Esophagus squamous epithelium (tissue), 5 donors: ENCODE measurements around the gene MBLAC1. TPM values are rescaled to one million over a fixed set of nuclear protein-coding genes. Genes with fewer than 3 reads are reported as not detected.
"Not testable (repeated sequence)": the region's sequence is repeated elsewhere in the genome, so short reads cannot be mapped to it uniquely, and the experiment has no call there.

Experiments
- DNase-seq: peaks from one replicate; lab custom pipeline; 2025; lab: John Stamatoyannopoulos, UW
- H3K27ac ChIP-seq, 4 donors: fragments of 200-600 bp; sonication (generic); one replicate each; pipeline ENCODE4 v1.5.1; 2016 to 2019; ENCODE audit warnings: mild to moderate bottlenecking in 1 of 4
- H3K27me3 ChIP-seq, 4 donors: fragments of 200-600 bp; sonication (generic); 1 replicate in 3 of 4; 2 replicates in 1 of 4; pipeline versions ENCODE4 v1.5.1 to v1.6.0; 2017 to 2021; ENCODE audit warnings: antibody characterized with exemption in 1 of 4
- H3K36me3 ChIP-seq, 3 donors: fragments of 200-600 bp; sonication (generic); one replicate each; pipeline ENCODE4 v1.5.1; 2016 to 2019
- H3K4me1 ChIP-seq, 3 donors: fragments of 200-600 bp; sonication (generic); one replicate each; pipeline ENCODE4 v1.5.1; 2017 to 2019
- H3K4me3 ChIP-seq, 4 donors: fragments of 200-600 bp; sonication (generic); 1 replicate in 3 of 4; 2 replicates in 1 of 4; pipeline ENCODE4 v1.5.1; 2016 to 2019; ENCODE audit warnings: mild to moderate bottlenecking in 2 of 4, moderate library complexity in 1 of 4
- H3K9me3 ChIP-seq, 3 donors: fragments of 200-600 bp; sonication (generic); one replicate each; pipeline ENCODE4 v1.5.1; 2016 to 2019
- CTCF ChIP-seq, 6 experiments: fragments of 450-650 bp in 4 of 6; fragments of 200-600 bp in 2 of 6; sonication (generic) in 2 of 6; IDR thresholded peaks; one replicate each; pipeline ENCODE4 v1.5.1; 2016 to 2019; ENCODE audit warnings: antibody characterized with exemption in 6 of 6, mild to moderate bottlenecking in 4 of 6, moderate library complexity in 4 of 6
- POLR2A ChIP-seq, 4 donors: fragments of 450-650 bp; IDR thresholded peaks; one replicate each; pipeline ENCODE4 v1.6.1; 2017; ENCODE audit warnings: antibody characterized with exemption in 4 of 4, mild to moderate bottlenecking in 4 of 4, moderate library complexity in 3 of 4
- WGBS, 2 donors: methylation state at CpG; one replicate each; pipeline ENCODE4 v1.1.5; 2018; 5-methylcytosine and 5-hydroxymethylcytosine counted together
- intact Hi-C: fragments of 100-400 bp; cut with DNase I; formaldehyde crosslinking; loops from one replicate; pipeline ENCODE4 v1.15.0; 2022
- total RNA-seq, 4 donors: library from RNA; depleted of rRNA; stranded (reverse); fragments of >200 nt; gene quantifications; one replicate each; pipeline ENCODE4 v1.1.0, GENCODE V29; 2016
- donor health status: DM: yes; HTN: yes; CAD: no.

MBLAC1 gene
- total RNA-seq, 4 donors from 2014 or later, result 2.1 to 6.7 (median 2.9) TPM

- Histone ChIP-seq H3K4me3 (no peak overlapping the region), H3K36me3 (no peaks in the 10 kb centered on the region), H3K4me1 (peaks cover 11 to 53% (median 23%) of the 10 kb centered on the region in 3 donors), H3K27me3 (no peaks in the 10 kb centered on the region), H3K9me3 (no peaks in the 10 kb centered on the region), H3K27ac (peak overlapping the region in 2 of 4 donors; percentile 51 to 62)
- intact Hi-C loops, result loop anchor here (2.0 kb wide), 1 partner anchor 85 kb away; no protein-coding TSS in a partner anchor
- 33 to 83% methylated on average over 2 to 6 of the region's 7 CpGs for WGBS, 2 donors
- no peak for DNase-seq
- TF ChIP-seq POLR2A (IDR thresholded peaks at IDR 0.05) (no peak), CTCF (IDR thresholded peaks at IDR 0.05) (no peak)
Measured at GRCh38 chr7:100132126-100132525, 5.4 kb downstream of the MBLAC1 start.

- peaks cover 10 to 49% (median 23%) of the 10 kb centered on the region in 3 donors for H3K4me1 ChIP-seq
- H3K27me3 ChIP-seq, result no peaks in the 10 kb centered on the region
- TF ChIP-seq CTCF (IDR thresholded peaks at IDR 0.05) (peak; percentile 49 to 94 (median 88)), POLR2A (IDR thresholded peaks at IDR 0.05) (no peak)
- no peak overlapping the region for H3K4me3 ChIP-seq
- no peak for DNase-seq
- 31 to 43% methylated on average over 2 to 3 of the region's 3 CpGs for WGBS, 2 donors
- H3K36me3 ChIP-seq, result no peaks in the 10 kb centered on the region
- H3K9me3 ChIP-seq, result no peaks in the 10 kb centered on the region
- intact Hi-C loops, result loop anchor here (2.0 kb wide), 1 partner anchor 84 kb away; no protein-coding TSS in a partner anchor
- peak overlapping the region in 2 of 4 donors; percentile 51 to 62 for H3K27ac ChIP-seq
Measured at GRCh38 chr7:100132697-100133151, 6.0 kb downstream of the MBLAC1 start.

GRCh38 chr7:100137851-100138760 lies 11.3 kb downstream of the MBLAC1 start:
- intact Hi-C loops, result no loop called here
- H3K4me3 ChIP-seq, result no peak overlapping the region
- H3K27me3 ChIP-seq, result peaks cover 0 to 8% (median 0%) of the 10 kb centered on the region in 4 donors
- no peak overlapping the region for H3K27ac ChIP-seq
- no peak for DNase-seq
- H3K36me3 ChIP-seq, result no peaks in the 10 kb centered on the region
- 60 to 69% methylated on average over 11 to 13 of the region's 13 CpGs for WGBS, 2 donors
- TF ChIP-seq POLR2A (IDR thresholded peaks at IDR 0.05) (no peak), CTCF (IDR thresholded peaks at IDR 0.05) (no peak)
- H3K4me1 ChIP-seq, result no peaks in the 10 kb centered on the region
- H3K9me3 ChIP-seq, result no peaks in the 10 kb centered on the region

GRCh38 chr7:100141555-100141949 lies 14.8 kb downstream of the MBLAC1 start:
- intact Hi-C loops, result no loop called here
- TF ChIP-seq CTCF (IDR thresholded peaks at IDR 0.05) (no peak), POLR2A (IDR thresholded peaks at IDR 0.05) (no peak)
- DNase-seq, result no peak
- H3K4me1 ChIP-seq, result no peaks in the 10 kb centered on the region
- peaks cover 0 to 8% (median 0%) of the 10 kb centered on the region in 4 donors for H3K27me3 ChIP-seq
- H3K4me3 ChIP-seq, result no peak overlapping the region
- H3K27ac ChIP-seq, result no peak overlapping the region
- H3K9me3 ChIP-seq, result no peaks in the 10 kb centered on the region
- WGBS, 2 donors, result 40 to 51% methylated on average over 3 of the region's 3 CpGs
- no peaks in the 10 kb centered on the region for H3K36me3 ChIP-seq

- H3K27me3 ChIP-seq, result peaks cover 0 to 8% (median 0%) of the 10 kb centered on the region in 4 donors
- intact Hi-C loops, result no loop called here
- TF ChIP-seq CTCF (IDR thresholded peaks at IDR 0.05) (no peak), POLR2A (IDR thresholded peaks at IDR 0.05) (no peak)
Measured at GRCh38 chr7:100142461-100142860, 15.7 kb downstream of the MBLAC1 start.

GRCh38 chr7:100146350-100146749 lies 19.6 kb downstream of the MBLAC1 start:
- peaks cover 6 to 29% (median 20%) of the 10 kb centered on the region in 3 donors for H3K4me1 ChIP-seq
- H3K27ac ChIP-seq, H3K27me3 ChIP-seq, H3K4me3 ChIP-seq, DNase-seq, intact Hi-C loops, H3K9me3 ChIP-seq, H3K36me3 ChIP-seq: not testable (repeated sequence)
- 47 to 75% methylated on average over 4 of the region's 4 CpGs for WGBS, 2 donors

More at GRCh38 chr7:100142461-100142860, 15.7 kb downstream of the MBLAC1 start:
- Histone ChIP-seq H3K27ac (no peak overlapping the region), H3K4me1 (no peaks in the 10 kb centered on the region), H3K36me3 (no peaks in the 10 kb centered on the region), H3K4me3 (no peak overlapping the region), H3K9me3 (no peaks in the 10 kb centered on the region)
- 85 to 92% methylated on average over 3 of the region's 3 CpGs for WGBS, 2 donors
- no peak for DNase-seq
